T-helper 22 cell (primary cell): ENCODE results near the gene CYP27C1.

Source experiments
- DNase-seq: peaks from one replicate; pipeline ENCODE4 v3.0.0-alpha.2; 2020; ENCODE audit warnings: low read depth

Gene CYP27C1

DNA sequence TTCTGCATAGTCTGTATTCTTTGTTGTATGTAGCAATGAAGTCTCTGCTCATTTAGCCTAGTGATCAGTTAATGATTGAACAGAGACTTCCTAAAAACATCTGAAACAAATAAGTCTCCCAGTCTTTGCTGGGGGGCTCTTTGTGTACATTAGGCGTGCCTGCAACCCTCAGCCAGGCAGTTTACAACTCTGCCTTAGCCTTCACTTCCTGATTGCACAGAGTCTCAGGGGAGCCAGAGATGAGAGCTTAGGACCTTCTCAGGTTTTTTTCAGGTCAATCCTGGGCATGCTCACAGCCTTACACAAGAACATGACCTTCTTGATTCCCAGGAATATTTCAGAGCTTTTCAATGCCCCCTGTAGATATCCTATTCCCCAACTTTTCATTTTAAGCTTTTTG lies 69.1 kb downstream of the CYP27C1 start:
- DNase-seq = no peak

DNA sequence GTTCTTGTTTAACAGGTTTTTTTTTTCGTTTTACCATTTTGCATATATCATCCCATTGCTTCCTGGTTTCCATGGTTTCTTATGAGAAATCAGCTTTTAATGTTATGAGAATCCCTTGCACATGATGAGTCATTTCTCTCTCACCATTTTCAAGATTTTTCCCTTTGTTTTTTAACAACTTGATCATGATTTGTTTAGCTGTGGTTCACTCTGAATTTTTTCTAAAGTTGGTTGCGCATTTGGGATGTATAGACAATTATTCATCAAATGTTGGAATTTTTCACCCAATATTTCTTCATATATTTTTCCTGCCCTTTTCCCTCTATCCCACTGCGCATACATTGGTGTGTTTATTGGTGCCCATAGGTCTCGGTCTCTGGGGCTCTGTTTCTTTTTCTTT lies 70.7 kb downstream of the CYP27C1 start:
- no peak for DNase-seq

DNA sequence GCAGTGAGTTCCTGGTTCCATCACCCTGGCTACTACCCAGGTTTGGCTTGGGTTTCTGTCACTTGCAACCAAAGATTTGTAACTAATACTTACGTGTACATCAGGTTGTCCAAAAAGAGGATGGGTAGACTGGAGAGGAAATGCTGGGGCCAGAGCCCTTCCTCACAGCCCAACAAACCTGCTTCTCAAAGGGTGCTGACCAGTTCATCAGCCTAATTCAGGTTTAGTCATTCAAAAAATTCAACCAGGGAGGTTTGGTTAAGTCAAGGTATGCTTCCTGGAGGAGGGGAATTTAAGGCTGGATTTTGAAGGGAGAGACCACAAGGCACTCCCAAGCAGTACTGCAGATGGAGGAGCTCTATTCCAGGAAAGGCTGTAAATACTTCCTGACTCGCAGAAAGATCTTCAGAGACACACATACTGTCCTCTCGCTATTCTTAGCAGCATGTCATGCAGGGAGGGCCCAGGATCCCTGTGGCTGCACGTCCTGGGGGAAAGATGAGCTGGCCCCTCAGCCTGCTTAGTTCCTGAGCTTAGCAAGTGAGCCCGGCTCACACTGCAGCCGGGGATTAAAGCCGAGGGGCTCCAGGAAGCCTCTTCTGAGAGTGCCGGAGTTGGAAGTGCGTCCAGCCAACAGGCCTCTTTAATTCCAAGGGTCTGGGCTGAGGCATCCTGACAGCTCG lies 73.1 kb downstream of the CYP27C1 start:
- no peak for DNase-seq

DNA sequence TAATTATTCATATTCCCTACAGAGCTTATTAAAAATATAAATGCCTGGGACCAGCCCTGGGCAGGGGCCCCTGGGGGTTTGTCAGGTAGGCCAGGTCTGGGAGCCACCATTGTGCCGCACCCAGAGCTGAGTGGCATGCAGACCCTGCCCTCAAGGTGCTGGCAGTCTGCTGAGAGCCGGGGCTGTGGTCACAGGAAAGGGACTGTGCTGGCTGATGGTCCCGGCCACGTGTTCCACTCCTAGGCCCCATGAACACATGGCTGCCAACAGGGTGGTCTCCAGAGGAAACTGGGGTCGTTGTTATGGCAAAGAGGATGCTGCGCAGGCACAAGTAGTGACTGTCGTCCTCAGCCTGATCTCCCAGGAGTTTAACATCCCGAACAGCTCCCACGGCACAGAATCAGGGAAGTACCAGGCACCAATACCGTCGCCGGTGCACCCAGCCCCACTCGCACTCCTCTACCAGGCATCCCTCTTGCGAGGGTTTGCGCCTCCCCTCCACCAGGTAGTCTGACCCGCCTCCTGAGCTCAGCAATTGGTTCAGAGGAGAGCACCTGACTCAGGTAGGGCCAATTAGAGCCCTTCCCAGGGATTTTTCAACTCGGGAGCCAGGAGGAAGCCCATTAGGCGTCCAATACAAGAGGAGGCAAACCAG lies 73.9 kb downstream of the CYP27C1 start:
- no peak for DNase-seq

DNA sequence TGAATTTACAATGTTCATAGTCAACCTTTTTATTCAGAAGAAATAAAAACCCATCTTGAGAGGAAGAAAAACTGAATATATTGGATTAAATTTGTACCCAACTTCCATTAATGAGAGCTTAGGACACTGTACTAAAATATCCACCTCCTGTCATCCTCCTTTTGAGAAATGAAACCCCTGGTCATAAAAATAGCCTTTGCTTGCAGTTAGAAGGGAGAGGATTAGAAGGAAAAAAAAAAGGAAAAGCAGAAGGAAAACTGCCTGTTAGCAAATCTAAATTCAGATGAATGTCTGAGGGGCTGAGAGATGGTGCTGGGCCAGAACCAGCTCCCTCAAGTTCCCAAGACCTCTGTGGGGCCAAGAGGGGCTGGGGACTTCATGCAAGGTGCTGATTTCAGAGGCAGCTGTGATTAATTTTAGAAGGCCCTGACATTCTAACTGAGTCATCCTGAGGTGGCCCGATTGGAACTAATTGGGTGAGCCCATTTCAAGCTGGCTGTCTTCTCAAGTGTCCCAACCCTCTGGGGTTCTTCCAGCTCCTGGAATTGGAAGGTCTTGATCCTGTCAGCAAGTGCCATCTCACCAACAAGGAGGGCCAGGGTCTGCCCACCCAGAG lies 74.7 kb downstream of the CYP27C1 start:
- no peak for DNase-seq

DNA sequence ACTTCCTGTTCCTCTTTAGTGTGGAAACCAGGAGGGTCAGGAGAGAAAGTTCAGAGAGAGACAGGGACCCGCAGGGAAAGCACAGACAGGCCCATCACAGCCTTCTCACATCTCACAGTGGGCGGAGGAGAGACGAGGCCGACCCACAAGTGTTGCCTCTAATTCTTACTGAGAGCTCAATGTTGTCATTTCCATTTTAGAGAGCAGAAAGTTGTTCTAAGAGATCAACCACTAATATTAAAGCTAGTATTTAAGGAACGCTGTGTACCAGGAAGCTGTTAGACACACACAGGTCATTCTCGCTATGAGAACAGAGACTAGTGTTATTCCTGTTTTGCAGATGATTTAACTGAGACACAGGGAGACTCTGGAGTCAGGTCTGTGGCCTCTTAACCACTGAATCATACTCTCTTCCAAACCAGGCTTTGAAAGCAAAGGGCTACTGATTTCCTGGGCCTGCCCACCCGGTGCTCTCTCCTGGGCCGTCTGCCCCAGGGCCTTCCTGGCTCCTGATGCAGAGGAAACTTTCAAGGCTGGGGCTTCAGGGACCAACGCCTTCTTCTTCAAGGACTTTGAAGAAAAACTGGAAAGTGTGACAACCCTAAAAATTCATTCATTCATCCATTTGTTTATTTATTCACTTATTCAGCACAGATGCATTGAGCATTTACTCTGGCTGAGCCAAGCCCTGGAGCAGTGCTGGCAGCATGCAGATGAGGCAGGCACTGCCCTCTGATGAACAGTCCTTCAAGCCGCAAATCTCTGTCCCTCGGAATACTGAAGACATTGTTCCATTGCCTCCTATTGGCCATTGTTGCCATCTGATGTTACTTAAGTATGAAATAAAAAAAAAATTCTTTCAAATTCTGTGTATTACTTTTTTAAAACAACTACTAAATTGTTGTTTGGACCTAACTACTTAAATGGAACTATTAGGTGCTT lies 76.0 kb downstream of the CYP27C1 start:
- DNase-seq = no peak

DNA sequence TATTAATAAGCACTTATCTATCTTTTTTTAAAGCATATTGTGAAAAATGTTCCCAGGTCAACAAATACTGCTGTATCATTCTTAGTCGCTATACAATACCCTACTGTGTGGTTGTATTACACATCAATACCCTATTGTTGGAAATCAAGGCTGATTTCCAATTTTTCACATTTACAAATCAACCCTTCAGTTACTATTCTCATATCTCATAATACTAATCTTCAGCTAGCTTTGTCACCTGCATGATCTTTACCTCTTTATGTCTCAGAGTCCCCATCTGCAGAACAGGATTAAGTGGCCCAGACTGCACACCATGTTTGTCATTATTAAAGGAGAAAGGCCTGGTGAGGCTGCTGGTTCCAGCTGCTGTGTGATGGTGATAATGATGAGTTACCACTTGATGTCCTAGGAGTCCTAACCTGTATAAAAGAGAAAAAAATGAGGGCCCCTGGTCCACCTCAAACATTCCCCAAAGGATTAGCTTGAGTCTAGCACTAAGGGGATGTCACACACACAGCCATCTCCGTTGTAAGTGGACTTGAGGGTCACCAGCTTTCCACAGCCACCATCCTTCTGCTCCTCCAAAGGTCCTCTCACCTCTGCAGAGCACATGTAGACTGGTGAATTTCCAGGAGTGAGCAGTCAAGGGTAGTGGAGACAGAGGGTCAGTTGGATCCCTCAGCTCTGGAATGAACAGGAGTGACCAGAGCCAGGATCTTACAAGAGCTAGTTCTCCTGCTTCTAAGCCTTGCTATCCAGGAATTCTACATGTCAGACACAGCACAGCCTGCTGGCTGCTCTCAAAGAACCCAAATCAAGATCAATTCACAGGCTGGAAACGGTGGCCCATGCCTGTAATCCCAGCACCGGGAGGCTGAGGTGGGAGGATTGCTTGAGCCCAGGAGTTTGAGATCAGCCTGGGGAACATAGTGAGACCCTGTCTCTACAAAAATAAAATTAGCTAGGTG lies 77.2 kb downstream of the CYP27C1 start:
- DNase-seq = no peak

DNA sequence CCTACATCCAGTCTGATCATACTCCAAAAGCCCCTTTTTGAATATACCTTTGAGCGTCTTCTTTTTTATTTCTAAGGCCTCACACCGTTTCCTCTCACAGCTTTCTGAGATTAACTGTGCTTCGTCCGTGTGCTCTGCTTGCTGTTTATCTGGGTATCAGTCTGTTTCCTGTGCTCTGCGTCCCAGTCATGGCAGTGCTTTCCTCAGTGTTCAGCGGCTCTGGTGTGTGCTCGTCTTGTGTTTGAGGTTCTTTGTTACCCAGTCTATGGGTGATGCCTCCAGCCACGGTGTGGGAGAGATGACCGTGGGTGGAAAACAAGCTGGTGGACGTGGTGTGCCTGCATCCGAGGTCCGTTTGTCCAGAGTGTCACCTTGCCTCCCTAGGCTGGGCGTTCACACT lies 79.6 kb downstream of the CYP27C1 start:
- no peak for DNase-seq

DNA sequence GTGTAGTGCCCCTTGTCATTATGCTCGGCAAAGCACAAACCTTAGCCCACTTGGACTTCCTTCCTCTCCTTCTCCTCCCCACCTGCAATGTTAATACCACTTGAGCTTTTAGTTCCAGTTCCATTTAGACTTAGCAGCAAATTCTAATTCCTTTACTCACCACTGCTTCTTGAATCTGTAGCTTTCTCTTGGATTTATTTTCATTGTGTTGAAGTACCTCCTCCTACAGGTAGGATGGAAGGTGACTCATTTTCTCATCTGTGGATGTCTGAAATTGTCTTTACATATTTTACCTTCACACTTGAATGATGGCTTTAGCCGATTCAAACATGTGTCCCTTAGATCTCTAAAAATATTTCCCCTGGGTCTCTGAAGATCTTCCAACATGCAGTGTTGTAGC lies 80.3 kb downstream of the CYP27C1 start:
- no peak for DNase-seq

DNA sequence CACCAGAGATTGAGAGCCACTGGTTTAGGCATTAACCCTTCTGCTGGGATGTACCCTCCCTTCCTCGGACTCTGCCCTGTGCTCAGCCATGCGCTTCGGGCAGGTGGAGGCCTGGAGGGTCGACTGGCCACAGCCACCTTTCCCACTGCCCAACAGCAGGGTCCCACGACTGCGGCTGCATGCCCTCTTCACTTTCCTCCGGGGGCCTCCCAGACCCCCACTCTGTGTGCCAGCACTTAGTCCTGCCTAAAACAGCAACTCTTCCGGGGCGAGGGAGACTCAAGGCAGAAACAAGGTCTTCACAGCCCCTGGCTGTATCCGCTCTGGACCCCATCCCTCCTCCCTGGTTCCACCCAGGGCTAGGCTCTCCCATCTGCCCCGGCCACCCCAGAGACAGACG lies 81.8 kb downstream of the CYP27C1 start:
- DNase-seq = no peak

DNA sequence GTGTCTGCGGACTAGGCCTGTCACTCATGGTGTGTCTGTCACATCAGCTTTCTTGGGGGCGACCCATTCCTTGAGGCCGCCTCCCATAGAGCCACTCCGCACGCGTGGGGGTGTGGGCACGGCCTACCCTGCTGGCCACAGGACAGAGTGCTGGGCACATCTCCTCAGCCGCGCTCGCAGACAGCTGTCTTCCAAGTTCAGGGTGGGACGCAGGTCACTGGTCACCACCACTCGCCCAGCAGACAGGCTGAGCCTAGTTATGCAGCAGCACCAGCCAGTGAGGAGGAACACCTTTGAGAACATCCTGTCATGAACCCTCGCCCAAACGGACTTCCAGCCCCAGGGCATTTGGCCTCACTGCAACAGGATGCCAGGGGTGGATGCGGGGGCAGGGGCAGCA lies 82.4 kb downstream of the CYP27C1 start:
- no peak for DNase-seq

DNA sequence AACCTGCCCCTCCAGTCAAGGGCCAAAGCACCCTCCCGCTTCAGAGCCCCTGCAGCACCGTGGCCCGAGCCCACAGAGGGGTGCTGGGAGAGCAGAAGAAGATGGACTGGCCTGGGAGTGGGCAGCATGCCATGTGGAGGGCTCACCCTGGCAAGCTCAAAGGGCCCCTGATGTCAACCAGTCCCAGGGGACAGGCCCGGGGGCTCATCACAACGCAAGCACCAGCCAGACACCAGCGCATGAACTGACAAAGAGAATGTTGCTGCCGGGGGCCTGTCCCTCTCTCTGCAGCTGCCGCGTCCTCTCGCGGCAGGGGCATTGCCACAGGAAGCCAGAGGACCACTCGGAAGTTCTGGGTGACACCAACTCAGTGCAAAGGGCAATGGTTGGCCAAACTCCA lies 82.9 kb downstream of the CYP27C1 start:
- DNase-seq = no peak

DNA sequence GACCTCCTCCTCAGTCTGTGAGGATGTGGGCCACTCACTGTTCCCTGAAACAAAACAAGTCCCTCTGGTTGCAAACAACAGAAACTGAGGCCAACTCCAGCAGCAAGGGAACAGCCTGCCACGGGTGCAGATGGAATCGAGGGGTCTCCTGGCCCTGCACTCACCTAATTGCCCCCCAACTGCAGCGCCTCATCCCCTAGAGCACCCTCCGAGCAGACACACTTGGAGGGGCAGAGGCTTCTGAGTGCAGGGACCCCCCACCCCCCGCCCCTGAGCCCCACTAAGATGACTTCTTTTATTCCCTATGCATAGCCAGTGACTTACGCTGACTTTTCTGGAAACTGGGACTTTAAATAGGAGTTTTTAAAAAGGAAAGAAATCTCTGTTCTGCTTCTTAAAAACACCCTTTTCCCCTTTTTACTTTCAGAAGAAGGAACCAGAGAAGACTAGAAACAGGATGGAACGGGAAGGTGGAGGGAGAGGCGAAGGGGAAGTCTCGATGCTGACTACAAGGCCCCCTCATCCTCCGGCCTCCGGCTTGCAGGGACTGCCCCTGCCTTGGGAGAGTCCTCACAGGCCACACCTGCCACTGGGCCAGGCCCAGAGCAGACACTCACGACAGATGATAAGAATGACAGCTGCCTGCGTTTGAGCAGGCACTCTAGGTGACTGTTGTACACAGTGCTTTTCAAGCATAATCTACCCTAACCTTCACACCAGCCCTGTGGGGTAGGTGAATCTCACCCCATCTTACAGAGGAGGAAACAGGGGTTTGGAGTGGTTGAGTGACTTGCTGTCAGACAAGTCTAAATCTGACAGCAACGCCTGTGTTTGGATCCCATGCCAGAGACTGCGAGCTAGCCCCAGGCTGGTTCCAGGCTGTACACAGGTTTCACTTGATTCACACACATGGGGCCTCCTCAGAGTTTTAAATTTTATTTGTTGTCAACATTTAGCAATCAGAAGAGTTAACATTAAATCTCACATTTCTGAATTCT lies 85.0 kb downstream of the CYP27C1 start:
- no peak for DNase-seq

DNA sequence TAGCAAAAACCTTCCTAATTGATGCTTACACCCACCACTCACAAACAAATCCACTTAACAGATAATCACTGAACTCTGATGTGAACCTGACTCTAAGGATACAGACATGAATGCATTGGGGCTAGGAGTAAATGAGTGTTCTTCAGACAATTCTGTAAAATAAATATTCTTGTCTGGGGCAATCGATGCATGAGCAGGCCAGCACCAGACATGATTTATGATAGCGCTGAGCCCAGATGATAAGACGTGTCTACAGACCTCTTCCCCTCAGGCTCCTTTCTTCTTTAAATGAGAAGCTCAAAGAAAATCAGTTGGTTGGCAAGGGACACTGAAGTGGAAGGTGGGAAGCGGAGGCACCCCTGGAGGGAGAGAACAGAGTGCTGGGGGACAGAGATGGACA lies 85.9 kb downstream of the CYP27C1 start:
- no peak for DNase-seq
